ENCODE measurements around the gene PNPLA8.

The PNPLA8 gene

GRCh38 chr7:108436906-108437305, 89.0 kb downstream of the PNPLA8 start:
- no peak for DNase-seq

DNA sequence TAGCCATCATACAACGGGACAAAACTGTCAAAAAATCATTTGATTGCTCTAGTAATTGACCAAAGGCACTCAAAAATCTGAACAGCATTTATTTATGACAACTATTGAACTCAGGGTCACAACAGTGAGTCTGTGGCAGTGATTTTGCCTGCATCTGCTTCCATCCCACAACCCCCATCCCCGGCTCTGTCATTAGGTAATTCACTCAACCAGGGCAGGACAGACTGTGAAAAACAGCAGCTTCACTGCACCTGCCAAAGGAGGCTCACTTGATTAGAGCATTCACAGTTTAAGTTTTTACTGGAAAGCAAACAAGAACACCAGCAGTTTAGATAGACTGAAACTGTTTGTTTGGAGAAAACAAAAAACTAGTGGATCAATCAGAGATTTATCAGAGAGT, 91.9 kb downstream of the PNPLA8 start:
- DNase-seq = no peak

DNA sequence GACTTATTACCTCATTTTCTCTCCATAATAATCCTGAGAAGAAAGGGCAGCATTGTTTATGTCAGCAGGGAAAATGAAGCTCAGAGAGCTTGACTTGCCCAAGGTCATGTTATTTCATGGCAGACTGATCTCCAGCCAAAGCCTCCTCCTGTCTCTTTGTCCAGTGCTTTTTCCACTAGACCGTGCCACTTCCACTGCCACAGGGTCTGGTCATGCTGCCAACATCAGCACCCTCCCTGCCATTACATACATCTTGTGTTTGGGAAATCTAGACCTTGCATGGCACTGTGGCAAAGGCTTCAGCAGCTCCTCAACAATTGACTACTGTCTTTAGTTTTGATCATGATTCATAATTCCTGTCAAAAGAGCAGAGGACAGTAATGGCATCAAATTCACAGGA, 94.8 kb downstream of the PNPLA8 start:
- no peak for DNase-seq

- DNase-seq = no peak
Observed at GRCh38 chr7:108430664-108431063, 95.3 kb downstream of the PNPLA8 start.

DNA sequence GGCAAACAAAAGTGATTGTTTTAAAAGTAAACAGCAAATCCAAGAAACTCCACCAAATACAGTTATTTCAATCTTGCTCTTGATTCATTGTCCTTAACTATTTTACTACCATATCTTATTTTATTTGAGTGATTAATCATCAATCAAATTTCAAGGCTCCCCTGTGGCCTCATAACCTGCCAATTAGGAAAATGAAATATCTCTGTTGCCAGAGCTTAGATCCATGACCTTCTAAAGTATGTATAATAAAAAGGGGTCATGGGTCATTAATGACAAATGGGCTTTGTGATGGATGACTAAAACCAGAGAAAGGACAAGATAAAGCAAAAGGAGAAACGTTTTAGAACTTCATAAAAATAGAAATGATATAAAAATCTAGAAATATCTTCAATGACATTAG, 98.2 kb downstream of the PNPLA8 start:
- no peak for DNase-seq

GRCh38 chr7:108425714-108426275, 100.1 kb downstream of the PNPLA8 start:
- no peak for DNase-seq

- DNase-seq = no peak
Observed at GRCh38 chr7:108424013-108424412, 101.9 kb downstream of the PNPLA8 start.

GRCh38 chr7:108423089-108423989, 102.6 kb downstream of the PNPLA8 start:
- no peak for DNase-seq

DNA sequence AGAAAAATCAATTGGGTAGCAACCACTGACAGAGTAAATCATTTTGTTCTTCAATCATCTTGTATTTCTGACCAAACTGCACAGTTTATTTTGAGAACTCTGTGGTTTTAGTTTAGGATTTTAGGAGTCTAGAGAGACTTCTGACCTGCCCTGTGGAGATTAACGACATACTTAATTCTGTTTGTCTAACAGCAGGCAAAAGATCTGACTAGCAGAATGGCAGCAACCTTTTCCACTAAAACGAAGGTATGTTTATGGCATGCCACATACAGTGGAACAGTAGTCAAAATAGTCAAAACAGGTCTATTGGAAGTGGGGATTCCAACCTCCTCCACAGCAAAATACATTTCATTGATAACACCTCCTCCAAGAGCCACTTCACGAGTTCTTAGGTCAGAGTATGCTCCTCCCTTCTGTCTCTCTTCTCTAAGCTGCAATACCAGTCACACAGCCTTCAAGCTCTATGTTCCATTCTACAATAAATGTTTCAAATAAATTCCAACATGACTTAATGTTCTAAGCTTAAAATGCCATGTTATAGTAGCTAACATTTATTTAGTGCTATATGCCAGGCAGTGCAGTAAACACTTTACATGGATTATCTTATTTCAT, 104.1 kb downstream of the PNPLA8 start:
- DNase-seq = no peak

Measured in suppressor macrophage treated with lipopolysaccharide for 1 hour (primary cell).